Kidney epithelial cell (primary cell): ENCODE measurements around the gene ABO. TPM values are rescaled to one million over a fixed set of nuclear protein-coding genes. Genes with fewer than 3 reads are reported as not detected.

Source experiments
- DNase-seq: peaks from one replicate; pipeline ENCODE4 v3.0.0-alpha.2; 2010; ENCODE audit warnings: low read depth
- H3K27me3 ChIP-seq: 2 replicates; pipeline ENCODE4 v1.6.0; 2011; ENCODE audit warnings: low read length; ENCODE audit not compliant: control insufficient read depth, insufficient read depth
- H3K36me3 ChIP-seq: 2 replicates; pipeline ENCODE4 v1.5.1; 2011; ENCODE audit warnings: low read length; ENCODE audit not compliant: control insufficient read depth, insufficient read depth
- H3K4me3 ChIP-seq: 2 replicates; pipeline ENCODE4 v1.5.1; 2011; ENCODE audit warnings: low read depth, mild to moderate bottlenecking, control low read depth, low read length
- total RNA-seq: library from RNA; depleted of rRNA; stranded (reverse); fragments of >200 nt; gene quantifications from 2 replicates; pipeline ENCODE4 v1.2.3, GENCODE V29; 2015
- TF ChIP-seq, protein P1 (sequence below): IDR thresholded peaks from 2 replicates; pipeline ENCODE4 v1.5.1; 2011; ENCODE audit warnings: mild to moderate bottlenecking, moderate library complexity, low read length, control low read depth, inconsistent platforms; ENCODE audit not compliant: insufficient read depth, poor library complexity, severe bottlenecking

Gene ABO
- total RNA-seq, 1 donor from 2014 or later = 1.8 TPM

DNA sequence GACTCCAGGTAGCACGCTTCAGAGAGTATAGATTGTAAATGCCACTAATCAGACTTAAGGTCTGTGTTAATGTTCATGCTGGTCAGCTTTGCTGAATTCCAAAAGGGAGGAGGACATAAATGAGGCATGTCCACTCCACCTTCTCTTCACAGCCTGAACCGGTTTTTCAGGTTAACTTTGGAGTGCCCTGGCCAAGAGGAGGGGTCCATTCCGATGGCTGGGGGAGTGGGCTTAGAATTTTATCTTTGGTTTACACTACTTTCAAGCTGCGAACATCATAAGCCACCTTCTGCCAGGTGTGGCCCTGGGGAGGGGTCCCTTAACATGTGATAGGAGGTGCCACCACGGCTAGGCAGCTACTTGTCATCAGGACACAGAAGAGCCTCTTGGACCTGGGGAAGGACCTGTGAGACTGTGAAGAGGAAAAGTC is 24.2 kb downstream of the ABO start:
- Histone ChIP-seq H3K4me3 (no peak overlapping the region), H3K36me3 (no peaks in the 10 kb centered on the region), H3K27me3 (peaks cover 6% of the 10 kb centered on the region)
- DNase-seq = no peak
- TF ChIP-seq, protein P1, sequence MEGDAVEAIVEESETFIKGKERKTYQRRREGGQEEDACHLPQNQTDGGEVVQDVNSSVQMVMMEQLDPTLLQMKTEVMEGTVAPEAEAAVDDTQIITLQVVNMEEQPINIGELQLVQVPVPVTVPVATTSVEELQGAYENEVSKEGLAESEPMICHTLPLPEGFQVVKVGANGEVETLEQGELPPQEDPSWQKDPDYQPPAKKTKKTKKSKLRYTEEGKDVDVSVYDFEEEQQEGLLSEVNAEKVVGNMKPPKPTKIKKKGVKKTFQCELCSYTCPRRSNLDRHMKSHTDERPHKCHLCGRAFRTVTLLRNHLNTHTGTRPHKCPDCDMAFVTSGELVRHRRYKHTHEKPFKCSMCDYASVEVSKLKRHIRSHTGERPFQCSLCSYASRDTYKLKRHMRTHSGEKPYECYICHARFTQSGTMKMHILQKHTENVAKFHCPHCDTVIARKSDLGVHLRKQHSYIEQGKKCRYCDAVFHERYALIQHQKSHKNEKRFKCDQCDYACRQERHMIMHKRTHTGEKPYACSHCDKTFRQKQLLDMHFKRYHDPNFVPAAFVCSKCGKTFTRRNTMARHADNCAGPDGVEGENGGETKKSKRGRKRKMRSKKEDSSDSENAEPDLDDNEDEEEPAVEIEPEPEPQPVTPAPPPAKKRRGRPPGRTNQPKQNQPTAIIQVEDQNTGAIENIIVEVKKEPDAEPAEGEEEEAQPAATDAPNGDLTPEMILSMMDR = no peak

DNA sequence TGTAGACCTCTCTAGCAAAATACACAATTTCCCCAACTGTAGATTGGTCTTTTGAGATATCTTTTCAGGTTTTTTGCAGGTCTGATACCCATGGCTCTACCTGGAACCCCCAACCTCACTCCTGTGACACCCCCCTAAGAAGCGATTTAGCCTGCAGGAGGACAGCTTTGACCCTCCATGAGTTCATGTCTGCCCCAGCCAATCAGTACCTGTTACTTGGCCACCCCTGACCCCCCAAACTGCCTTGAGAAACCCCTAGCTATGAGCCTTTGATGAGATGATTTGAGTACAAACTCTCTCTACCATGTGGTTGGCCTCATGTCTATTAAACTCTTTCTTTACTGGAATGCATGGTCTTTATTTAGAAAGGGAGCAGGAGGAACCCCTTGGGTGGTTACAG is 25.7 kb downstream of the ABO start:
- TF ChIP-seq, protein P1 = no peak
- no peak overlapping the region for H3K4me3 ChIP-seq
- peaks cover 6% of the 10 kb centered on the region for H3K27me3 ChIP-seq
- DNase-seq = no peak
- no peaks in the 10 kb centered on the region for H3K36me3 ChIP-seq

DNA sequence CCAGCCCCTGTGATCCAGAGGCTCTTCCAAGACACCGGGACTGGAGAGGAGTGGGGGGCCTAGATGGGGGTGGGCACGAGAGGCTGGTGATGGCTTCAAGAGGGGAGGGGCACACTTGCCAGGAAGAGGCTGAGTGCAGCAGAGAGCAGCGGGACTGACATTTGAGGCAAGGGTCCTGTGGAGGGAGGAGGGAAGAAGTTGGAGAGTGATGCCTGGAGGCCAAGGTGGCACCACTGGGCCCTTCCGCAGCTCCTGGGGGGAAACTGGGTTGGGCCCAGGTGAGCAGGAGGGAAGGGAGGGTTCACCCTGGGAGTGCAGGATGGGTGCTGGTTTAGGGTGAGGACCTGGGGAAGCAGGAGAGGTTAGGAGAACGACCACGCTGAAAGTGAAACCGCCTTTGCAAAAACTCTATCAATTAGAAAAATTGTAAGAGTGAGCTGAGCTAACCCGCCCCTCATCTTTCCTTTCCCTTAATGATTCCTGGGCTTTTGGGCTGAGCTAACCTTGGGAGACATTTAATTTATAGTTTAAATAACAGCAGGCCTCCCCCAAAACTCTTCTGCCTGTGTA is 26.2 kb downstream of the ABO start:
- Histone ChIP-seq H3K27me3 (peaks cover 6% of the 10 kb centered on the region), H3K4me3 (no peak overlapping the region), H3K36me3 (no peaks in the 10 kb centered on the region)
- TF ChIP-seq, protein P1 = no peak
- no peak for DNase-seq

DNA sequence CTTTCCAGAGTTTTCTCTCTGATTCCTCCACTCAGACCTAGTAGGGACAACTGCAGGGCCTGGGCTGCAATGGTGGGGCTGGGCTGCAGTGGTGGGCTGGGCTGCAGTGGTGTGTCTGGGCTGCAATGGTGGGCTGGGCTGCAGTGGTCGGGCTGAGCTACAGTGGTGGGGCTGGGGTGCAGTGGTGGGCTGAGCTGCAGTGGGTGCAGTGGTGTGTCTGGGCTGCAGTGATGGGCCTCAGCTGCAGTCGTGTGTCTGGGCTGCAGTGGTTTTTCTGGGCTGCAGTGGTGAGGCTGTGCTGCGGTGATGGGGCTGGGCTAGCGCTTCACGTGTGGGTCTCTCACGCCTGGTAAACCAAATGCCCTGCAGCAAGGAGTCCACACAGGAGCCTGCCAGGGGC is 27.4 kb downstream of the ABO start:
- no peak overlapping the region for H3K4me3 ChIP-seq
- TF ChIP-seq, protein P1 = no peak
- H3K36me3 ChIP-seq = no peaks in the 10 kb centered on the region
- peaks cover 6% of the 10 kb centered on the region for H3K27me3 ChIP-seq
- DNase-seq = no peak

DNA sequence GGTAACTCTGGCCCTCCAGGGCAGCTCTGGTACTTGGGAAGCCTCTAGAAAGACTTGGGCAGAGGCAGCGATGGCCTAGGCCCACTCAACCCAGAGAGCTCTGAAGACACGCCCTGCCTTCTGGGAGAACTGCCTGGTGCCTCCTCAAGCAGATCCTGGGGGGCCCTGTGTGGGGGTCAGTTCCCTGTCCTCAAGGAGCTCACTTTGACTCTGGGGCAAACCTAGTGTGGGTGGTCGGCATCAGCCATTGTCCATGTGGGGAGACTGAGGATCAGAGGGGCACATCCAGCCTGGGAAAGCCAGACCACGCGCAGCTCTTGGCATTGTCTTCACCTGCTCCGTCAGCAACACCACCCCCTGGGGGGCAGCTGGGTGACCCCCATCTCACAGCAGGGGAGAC is 28.0 kb downstream of the ABO start:
- no peaks in the 10 kb centered on the region for H3K36me3 ChIP-seq
- peaks cover 6% of the 10 kb centered on the region for H3K27me3 ChIP-seq
- DNase-seq = no peak
- TF ChIP-seq, protein P1 = no peak
- no peak overlapping the region for H3K4me3 ChIP-seq

DNA sequence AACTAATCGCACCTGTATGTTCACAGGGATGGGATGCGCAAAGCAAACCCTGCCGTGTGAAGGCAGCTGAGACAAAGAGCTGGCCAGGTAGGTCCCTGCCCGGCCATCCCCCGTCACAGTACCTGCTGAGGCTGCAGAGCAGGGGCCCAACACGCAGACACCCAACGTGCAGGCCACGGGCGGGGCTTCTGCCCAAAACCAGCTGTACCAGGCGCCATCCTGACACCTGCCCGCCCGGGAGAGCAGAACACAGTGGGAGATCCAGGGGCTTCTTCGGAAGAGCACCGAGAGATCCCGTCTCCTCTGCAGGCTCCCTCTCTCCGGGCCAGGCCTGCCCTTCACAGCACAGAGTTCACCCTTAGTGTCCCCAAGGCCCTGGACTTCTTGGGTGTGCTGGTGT is 28.4 kb downstream of the ABO start:
- no peak for DNase-seq
- TF ChIP-seq, protein P1 = no peak
- H3K27me3 ChIP-seq = peaks cover 6% of the 10 kb centered on the region
- no peaks in the 10 kb centered on the region for H3K36me3 ChIP-seq
- H3K4me3 ChIP-seq = no peak overlapping the region
